IMR-90 (cell line): Measurements from ENCODE around the gene SOX9. TPM values are rescaled to one million over a fixed set of nuclear protein-coding genes. Genes with fewer than 3 reads are reported as not detected.
"Not testable (repeated sequence)": the region's sequence is repeated elsewhere in the genome, so short reads cannot be mapped to it uniquely, and the experiment has no call there.

Source experiments
- ATAC-seq: fragments of 200-7000 bp; cut with Tn5 transposase; 2 replicates; pipeline ENCODE4 v1.9.1; 2020; ENCODE audit warnings: low read depth, mild to moderate bottlenecking, moderate library complexity
- BruUV-seq: library from RNA; stranded (reverse); fragments of 400-500 nt; replicated peaks from 2 replicates; lab custom pipeline; 2021; lab: Mats Ljungman, UMichigan
- CTCF ChIA-PET: fragments of 300-600 bp; formaldehyde crosslinking; extraction: SDS; loops from one replicate; lab custom pipeline; 2021; ENCODE audit warnings: antibody characterized with exemption; lab: Yijun Ruan, JAX
- POLR2A ChIA-PET: fragments of 300-600 bp; sonication (Branson Sonifier 250); formaldehyde crosslinking; loops from one replicate; lab custom pipeline; 2022; ENCODE audit warnings: antibody characterized with exemption; ENCODE audit not compliant: unreplicated experiment; lab: Charles Lee
- DNase-seq: peaks from one replicate; pipeline ENCODE4 v3.0.0; 2013
- H2AFZ ChIP-seq: replicated peaks from 2 replicates; pipeline ENCODE3; 2013; ENCODE audit warnings: low read length, mild to moderate bottlenecking; ENCODE audit not compliant: poor library complexity
- H2AK5ac ChIP-seq: 2 replicates; pipeline ENCODE4 v1.6.1; 2013; ENCODE audit warnings: low read depth, low read length, inconsistent platforms
- H2AK9ac ChIP-seq: replicated peaks from 2 replicates; pipeline ENCODE3; 2013; ENCODE audit warnings: mild to moderate bottlenecking, low read depth, low read length, moderate library complexity; ENCODE audit not compliant: poor library complexity
- H2BK120ac ChIP-seq: 2 replicates; pipeline ENCODE4 v1.6.1; 2013; ENCODE audit warnings: low read depth, low read length, inconsistent platforms
- H2BK15ac ChIP-seq: 3 replicates; pipeline ENCODE4 v1.6.1; 2013; ENCODE audit warnings: low read depth, low read length, inconsistent platforms
- H2BK20ac ChIP-seq: 2 replicates; pipeline ENCODE4 v1.6.1; 2013; ENCODE audit warnings: low read depth, mild to moderate bottlenecking, inconsistent platforms, low read length, moderate library complexity
- H2BK5ac ChIP-seq: 2 replicates; pipeline ENCODE4 v1.6.1; 2013; ENCODE audit warnings: mild to moderate bottlenecking, low read depth, low read length, inconsistent platforms; ENCODE audit not compliant: poor library complexity, severe bottlenecking
- H3K14ac ChIP-seq: replicated peaks from 2 replicates; pipeline ENCODE4 v1.6.1; 2013; ENCODE audit warnings: low read depth, low read length, inconsistent platforms
- H3K18ac ChIP-seq: 2 replicates; pipeline ENCODE4 v1.6.1; 2013; ENCODE audit warnings: low read depth, low read length, control low read depth
- H3K23ac ChIP-seq: 2 replicates; pipeline ENCODE4 v1.6.1; 2013; ENCODE audit warnings: low read depth, low read length, inconsistent platforms
- H3K27ac ChIP-seq: 2 replicates; pipeline ENCODE4 v1.5.1; 2013; ENCODE audit warnings: mild to moderate bottlenecking, control low read depth, low read length; ENCODE audit not compliant: insufficient read depth
- H3K27me3 ChIP-seq: 2 replicates; pipeline ENCODE4 v1.6.1; 2013; ENCODE audit warnings: low read length; ENCODE audit not compliant: control insufficient read depth, insufficient read depth
- H3K36me3 ChIP-seq: 2 replicates; pipeline ENCODE4 v1.6.1; 2013; ENCODE audit warnings: low read length, mixed read lengths; ENCODE audit not compliant: control insufficient read depth, insufficient read depth
- H3K4ac ChIP-seq: 2 replicates; pipeline ENCODE4 v1.6.1; 2013; ENCODE audit warnings: low read depth, low read length, inconsistent platforms
- H3K4me1 ChIP-seq: 2 replicates; pipeline ENCODE4 v1.6.1; 2013; ENCODE audit warnings: low read length, mixed read lengths; ENCODE audit not compliant: control insufficient read depth, insufficient read depth
- H3K4me2 ChIP-seq: 2 replicates; pipeline ENCODE4 v1.6.1; 2013; ENCODE audit warnings: low read depth, mild to moderate bottlenecking, control low read depth, low read length, moderate library complexity
- H3K4me3 ChIP-seq: 2 replicates; pipeline ENCODE4 v1.5.1; 2013; ENCODE audit warnings: low read depth, mild to moderate bottlenecking, control low read depth, low read length, moderate library complexity; ENCODE audit not compliant: insufficient read depth
- H3K56ac ChIP-seq: 2 replicates; pipeline ENCODE4 v1.6.1; 2013; ENCODE audit warnings: low read length, inconsistent platforms; ENCODE audit not compliant: insufficient read depth; ENCODE audit errors: extremely low read depth
- H3K79me1 ChIP-seq, 2 experiments: 2 replicates each; pipeline ENCODE4 v1.6.1; 2013; ENCODE audit warnings: low read length in 2 of 2, inconsistent platforms in 1 of 2, low read depth in 1 of 2
- H3K9ac ChIP-seq: 2 replicates; pipeline ENCODE4 v1.6.1; 2013; ENCODE audit warnings: low read depth, low read length, control low read depth
- H3K9me1 ChIP-seq: 2 replicates; pipeline ENCODE4 v1.6.1; 2013; ENCODE audit warnings: low read length, inconsistent platforms; ENCODE audit not compliant: insufficient read depth
- H3K9me3 ChIP-seq: 2 replicates; pipeline ENCODE4 v1.6.1; 2013; ENCODE audit warnings: low read length; ENCODE audit not compliant: control insufficient read depth, insufficient read depth
- H4K20me1 ChIP-seq: 2 replicates; pipeline ENCODE4 v1.6.1; 2013; ENCODE audit warnings: low read length, inconsistent platforms; ENCODE audit not compliant: insufficient read depth
- H4K5ac ChIP-seq: 2 replicates; pipeline ENCODE4 v1.6.1; 2013; ENCODE audit warnings: mild to moderate bottlenecking, low read depth, low read length, control low read depth
- H4K8ac ChIP-seq, 2 experiments: 2 replicates each; pipeline ENCODE4 v1.6.1; 2013; ENCODE audit warnings: low read depth in 2 of 2, low read length in 2 of 2, control low read depth in 1 of 2, inconsistent platforms in 1 of 2
- H4K91ac ChIP-seq: 2 replicates; pipeline ENCODE4 v1.6.1; 2013; ENCODE audit warnings: low read depth, low read length, inconsistent platforms; ENCODE audit not compliant: insufficient read depth
- FOS ChIP-seq: fragments of 150-350 bp; IDR thresholded peaks from 2 replicates; pipeline ENCODE4 v1.6.1; 2016; ENCODE audit warnings: low read depth, low read length
- WGBS, 2 experiments: methylation state at CpG; one replicate each; pipeline versions ENCODE4 v1.1.5 to v1.1.7; 2013; ENCODE audit warnings: missing lambda C conversion rate in 2 of 2; ENCODE audit not compliant: insufficient read length in 1 of 2; ENCODE audit errors: extremely low coverage in 2 of 2; 5-methylcytosine and 5-hydroxymethylcytosine counted together
- dilution Hi-C: fragments of 300-500 bp; cut with HindIII; formaldehyde crosslinking; loops from one replicate; pipeline ENCODE4 v1.14.3; 2018; ENCODE audit warnings: low sequenced_read_pairs; ENCODE audit not compliant: unreplicated experiment
- in situ Hi-C: fragments of 300-500 bp; cut with MboI; formaldehyde crosslinking; loops from 3 replicates; pipeline ENCODE4 v1.14.3; 2019; ENCODE audit warnings: low sequenced_read_pairs, inconsistent platforms, mixed read lengths
- intact Hi-C: fragments of 100-400 bp; cut with micrococcal nuclease; formaldehyde crosslinking; loops from 2 replicates; pipeline ENCODE4 v1.10.0; 2022
- polyA plus RNA-seq, 3 experiments: library from polyadenylated mRNA; depleted of rRNA; stranded (reverse); fragments of >200 nt; gene quantifications; 2 replicates each; pipeline ENCODE4 v1.2.3, GENCODE V29; 2012; ENCODE audit warnings: low replicate concordance in 1 of 3
- total RNA-seq: library from RNA; depleted of rRNA; stranded (reverse); fragments of >200 nt; gene quantifications from 2 replicates; pipeline ENCODE4 v1.2.3, GENCODE V29; 2012

The SOX9 gene
- total and polyA plus RNA-seq, 2 of the 4 experiments (the other 2 are of a cell fraction), result 4.1 to 12.7 TPM

- no peak for TF ChIP-seq FOS
Observed at GRCh38 chr17:72111336-72111923, 9.4 kb upstream of the SOX9 start (continued).

GRCh38 chr17:72111926-72112325 is 8.9 kb upstream of the SOX9 start:
- BruUV-seq, H3K27me3 ChIP-seq, H3K79me1 ChIP-seq: not testable (repeated sequence)

More at GRCh38 chr17:72111926-72112325, 8.9 kb upstream of the SOX9 start:
- intact Hi-C loops, H4K8ac ChIP-seq, H2AK9ac ChIP-seq, H3K27ac ChIP-seq, H2AFZ ChIP-seq, H2BK20ac ChIP-seq, H3K23ac ChIP-seq, H3K4ac ChIP-seq, H2AK5ac ChIP-seq, H2BK5ac ChIP-seq, H3K4me2 ChIP-seq, H3K9me1 ChIP-seq, H3K36me3 ChIP-seq, H3K4me1 ChIP-seq, H4K91ac ChIP-seq, H2BK15ac ChIP-seq, H3K14ac ChIP-seq, H3K18ac ChIP-seq, H2BK120ac ChIP-seq, DNase-seq, ATAC-seq, H3K4me3 ChIP-seq, H3K9ac ChIP-seq, H4K5ac ChIP-seq, H3K56ac ChIP-seq, dilution Hi-C loops, H3K9me3 ChIP-seq, H4K20me1 ChIP-seq: not testable (repeated sequence)
- POLR2A ChIA-PET, result interaction anchor here (0.6 kb wide), 1 partner anchor 342 kb away, joined by 9 read pairs; no protein-coding TSS in a partner anchor
- in situ Hi-C loops, result loop anchor here (10.0 kb wide), 3 partner anchors 647 to 1347 kb away; no protein-coding TSS in a partner anchor
- CTCF ChIA-PET, result interaction anchor here (0.7 kb wide), 1 partner anchor 378 kb away, joined by 3 read pairs; no protein-coding TSS in a partner anchor
- WGBS, 2 experiments, result no CpG with 5 or more reads among the region's 5 CpGs
